ENCODE results near the gene KDM4F.

The KDM4F gene

DNA sequence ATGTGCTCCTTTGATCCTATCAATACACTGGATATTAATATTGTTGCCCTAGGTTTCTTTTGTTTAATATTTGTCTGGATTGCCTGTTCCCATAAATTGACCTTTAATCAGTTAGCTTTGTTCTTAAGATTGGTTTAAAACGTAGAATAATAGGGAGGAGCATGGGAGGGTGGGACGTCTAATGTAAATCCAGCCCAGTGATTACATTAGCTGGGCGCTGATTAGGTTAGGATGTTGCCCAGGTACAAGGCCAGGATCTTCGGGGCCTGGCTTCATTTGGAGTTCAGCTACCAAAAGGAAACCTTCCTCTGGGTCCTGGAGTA, 17.5 kb downstream of the KDM4F start, which contains the start of gene SRSF8:
SRSF8 (plus strand) TSS at position 204 of the 323 bp plus-strand sequence. CDS start 308 bp downstream, outside the sequence.
- DNase-seq: no peak

DNA sequence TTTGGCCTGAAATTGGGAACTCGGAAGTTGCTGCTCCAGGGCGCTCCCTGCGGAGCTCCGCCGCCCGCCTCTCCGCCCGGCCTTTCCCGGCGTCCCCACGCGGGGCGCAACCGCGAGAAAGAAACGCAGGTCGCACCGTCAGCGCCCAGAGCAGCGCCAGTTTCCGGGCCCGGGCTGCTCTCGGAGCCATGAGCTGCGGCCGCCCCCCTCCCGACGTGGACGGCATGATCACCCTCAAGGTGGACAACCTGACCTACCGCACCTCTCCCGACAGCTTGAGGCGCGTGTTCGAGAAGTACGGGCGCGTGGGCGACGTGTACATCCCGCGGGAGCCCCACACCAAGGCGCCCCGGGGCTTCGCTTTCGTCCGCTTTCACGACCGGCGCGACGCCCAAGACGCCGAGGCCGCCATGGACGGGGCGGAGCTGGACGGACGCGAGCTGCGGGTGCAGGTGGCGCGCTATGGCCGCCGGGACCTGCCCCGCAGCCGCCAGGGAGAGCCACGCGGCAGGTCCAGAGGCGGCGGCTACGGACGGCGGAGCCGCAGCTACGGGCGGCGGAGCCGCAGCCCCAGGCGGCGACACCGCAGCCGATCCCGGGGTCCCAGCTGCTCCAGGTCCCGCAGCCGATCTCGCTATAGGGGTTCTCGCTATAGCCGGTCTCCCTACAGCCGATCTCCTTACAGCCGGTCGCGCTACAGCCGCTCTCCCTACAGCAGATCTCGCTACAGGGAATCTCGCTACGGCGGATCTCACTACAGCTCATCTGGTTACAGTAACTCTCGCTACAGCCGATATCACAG, 18.0 kb downstream of the KDM4F start:
- DNase-seq: no peak

DNA sequence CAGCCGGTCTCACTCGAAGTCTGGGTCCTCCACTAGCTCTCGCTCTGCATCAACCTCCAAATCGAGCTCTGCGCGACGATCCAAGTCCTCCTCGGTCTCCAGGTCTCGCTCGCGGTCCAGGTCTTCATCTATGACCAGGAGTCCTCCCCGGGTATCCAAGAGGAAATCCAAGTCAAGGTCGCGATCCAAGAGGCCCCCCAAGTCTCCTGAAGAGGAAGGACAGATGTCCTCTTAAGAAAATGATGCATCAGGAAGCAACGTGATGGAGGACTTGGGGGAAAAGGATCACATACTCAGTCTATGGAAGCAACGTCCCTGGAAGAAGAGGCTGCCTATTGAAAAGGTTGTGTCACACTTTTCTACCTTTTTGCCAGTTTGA, 18.6 kb downstream of the KDM4F start:
- DNase-seq: no peak

DNA sequence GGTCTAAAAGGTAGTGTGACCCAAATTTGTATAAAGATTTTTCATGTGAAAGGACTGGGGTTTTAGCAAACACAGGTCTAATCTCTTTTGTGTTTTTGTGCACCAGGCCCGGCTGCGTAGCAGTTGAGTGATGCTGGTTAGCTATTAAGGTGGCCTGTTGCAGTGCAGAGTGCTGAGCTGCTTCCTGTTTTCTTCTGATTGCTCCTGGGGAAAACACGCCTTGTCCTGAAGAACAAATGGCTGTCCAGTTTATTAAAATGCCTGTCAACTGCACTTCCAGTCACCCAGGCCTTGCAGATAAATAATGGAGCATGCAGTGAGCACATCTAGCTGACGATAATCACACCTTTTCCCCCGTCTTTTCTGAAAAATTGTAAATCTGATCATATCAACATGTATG, 19.3 kb downstream of the KDM4F start:
- no peak for DNase-seq

DNA sequence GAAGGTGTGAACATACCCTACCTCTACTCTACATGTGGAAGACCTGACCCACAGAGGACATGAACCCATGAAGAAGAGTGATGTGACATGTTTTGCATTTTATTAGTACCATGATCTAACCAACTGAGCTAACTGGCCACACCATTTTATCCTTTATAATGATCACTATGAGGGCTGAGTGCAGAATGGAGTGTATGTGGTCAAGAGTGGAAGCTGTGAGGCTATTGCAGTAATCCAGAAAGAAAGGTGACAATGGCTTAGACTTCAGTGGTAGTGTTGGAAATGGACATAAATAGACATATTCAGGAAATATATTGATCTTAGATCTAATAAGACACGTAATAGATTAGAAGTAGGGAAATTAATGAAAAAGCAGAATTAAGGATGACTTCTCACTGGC, 21.2 kb downstream of the KDM4F start:
- DNase-seq: no peak

DNA sequence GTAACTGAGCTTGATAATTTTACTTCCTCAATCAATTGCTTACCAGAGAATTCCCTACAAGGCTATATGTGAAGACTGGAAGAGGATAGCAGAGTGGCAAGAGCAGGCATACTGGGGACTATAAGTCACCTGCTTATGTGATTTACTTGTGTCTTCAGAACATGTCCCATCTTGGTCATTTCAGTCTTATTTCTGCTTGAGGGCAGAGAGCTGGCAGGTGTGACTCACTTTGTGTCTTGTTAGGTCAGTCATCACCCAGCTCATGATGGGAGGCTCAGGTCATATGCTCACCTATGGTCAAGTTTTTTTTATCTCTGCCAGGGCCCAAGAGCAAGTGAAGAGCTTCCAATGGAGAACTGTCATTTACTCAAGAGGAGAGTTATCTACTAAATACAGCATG, 23.7 kb downstream of the KDM4F start:
- DNase-seq: no peak

DNA sequence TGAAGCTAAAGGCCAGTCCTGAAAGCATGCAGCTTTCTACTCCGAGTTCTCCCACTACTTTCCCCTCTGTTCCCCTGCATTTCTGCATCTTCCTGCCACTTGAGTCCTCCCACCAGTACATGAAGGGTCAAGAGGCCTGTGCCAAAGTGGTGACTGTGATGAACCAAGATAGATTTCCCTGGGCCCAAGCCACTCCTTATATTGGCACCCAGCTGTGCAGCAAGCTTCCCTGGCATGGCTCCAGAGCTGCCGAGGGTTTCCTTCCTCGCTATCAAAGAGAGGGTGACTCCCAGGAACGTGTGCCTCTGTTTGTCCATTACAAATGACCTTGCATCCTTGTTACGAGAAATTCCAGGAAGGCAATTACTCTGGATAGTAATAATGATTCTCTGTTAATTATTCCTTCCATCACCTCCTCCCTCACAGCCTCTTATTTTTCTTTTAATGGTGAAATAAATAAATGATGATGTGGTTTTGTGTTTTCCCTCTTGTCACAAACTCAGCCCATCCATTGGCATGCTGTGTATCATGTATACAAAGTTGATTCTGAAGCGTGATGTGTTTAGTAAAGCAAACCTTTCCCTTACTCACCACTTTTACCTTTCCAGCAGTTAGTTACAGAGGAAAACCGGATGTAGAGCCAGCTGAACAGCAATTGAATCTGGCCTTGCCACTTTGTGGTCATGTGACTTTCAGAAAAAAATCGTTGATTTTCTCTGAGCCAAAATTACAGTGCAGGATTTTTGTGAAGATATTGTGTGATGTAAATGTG, 25.8 kb downstream of the KDM4F start:
- DNase-seq: no peak

DNA sequence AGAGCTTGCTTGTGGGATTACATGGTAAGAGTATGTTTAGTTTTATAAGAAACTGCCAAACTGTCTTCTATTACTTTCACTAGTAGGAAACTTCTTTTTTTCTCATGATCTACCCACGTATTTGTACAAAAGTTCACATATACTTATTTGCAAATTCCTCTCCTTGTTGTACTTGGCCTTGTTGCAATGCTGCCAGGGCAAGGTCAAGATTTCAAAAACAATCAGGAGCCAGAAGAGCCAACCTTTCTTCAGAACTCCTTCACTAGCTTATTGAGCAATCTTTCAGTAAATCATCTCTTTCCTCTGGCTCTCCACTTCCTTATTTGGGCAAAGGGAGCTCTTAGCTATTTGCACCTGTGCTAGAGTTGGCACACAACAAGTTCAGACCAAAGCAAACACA, 27.2 kb downstream of the KDM4F start:
- no peak for DNase-seq

DNA sequence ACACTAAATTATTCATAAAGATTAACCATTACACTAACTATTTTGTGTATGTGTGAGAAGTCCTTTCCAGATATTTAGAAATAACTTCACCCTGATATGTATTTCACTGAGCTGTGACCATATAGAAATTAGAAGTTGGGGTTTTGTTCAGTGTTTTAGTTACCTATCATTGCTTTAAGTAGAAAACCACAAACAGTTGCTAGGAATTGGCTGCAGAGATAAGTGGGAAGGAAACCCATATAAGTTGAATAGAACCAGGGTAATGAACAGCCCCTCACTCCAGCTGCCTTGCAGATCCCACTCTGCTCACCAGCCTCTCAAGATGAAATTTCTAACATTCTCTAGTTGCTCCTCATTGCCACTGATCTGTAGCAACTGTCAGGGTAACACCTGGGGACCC, 27.8 kb downstream of the KDM4F start:
- DNase-seq: no peak

DNA sequence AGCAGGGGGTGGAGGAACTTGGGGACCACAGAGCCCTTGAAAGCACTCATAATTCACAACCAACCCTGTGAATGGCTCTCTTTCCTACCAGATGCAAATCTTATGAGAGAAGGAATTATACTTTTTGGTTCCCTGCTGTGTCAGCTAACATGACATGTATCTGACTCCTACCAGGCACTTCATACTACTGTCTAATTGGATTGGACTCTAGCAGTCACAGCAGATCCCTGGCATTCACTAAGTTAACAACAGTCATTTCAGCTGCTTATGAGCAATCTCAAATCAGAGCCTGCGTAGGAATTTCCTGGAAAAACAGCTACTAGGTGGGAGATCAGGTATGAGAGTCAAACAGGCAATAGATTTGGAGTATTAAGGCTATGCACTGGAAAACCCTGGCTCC, 29.3 kb downstream of the KDM4F start:
- DNase-seq: no peak

DNA sequence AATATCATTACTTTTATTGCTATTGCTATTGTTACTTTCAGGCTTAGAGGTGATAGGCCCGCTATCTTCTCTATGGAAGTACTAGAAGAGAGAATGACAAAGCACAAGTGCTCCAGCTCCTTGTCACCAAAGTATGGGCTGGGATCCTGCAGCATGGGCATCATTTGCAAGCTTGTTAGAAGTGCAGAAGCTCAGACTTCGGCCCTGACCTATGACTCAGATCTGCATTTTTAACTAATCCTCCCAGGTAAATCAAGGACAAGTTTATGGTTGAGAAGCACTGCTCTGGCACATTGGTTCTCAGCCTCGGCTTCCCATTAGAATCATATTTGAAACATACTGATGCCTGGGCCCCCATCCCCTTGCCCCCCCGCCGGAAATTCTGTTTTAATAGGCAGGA, 31.8 kb downstream of the KDM4F start:
- DNase-seq: no peak

DNA sequence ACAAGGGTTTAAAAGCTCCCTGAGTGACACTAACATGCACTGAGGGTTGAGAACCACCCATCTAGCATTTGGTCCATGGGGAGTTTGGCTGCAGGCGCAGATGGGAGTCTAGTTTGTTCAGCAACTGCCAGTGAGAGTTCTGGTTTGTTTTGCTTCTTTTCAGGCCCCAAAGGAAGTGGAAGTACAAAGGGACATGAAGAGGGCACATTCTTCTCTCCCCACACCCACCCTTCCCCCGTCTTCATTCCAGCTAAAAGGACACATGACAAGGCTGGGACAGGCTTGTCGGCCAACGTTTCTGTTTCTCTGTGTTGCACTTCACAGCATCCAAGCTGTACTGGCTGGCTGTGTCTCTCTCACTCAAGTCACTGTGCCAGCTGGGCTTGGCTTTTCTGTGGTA, 32.2 kb downstream of the KDM4F start:
- no peak for DNase-seq

DNA sequence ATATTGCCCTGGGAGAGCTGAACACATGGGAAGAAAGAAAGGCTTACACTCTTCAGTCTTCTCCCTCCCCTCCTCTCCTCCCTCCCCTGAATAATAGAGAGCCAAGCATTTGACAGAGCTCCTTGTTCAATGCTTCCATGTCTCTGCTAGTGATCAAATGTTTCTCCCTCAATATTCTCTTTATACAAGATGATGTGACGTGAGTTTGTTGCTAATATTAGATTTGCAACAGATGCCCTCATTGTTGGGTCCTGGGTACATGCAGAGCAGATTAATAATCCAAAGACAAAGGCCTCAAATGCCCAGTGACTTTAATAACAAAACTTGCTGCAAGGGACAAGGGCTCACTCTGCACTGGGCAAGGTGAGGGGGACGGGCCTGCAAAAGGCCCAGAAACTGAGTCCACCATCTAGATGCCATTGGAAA, 33.4 kb downstream of the KDM4F start:
- DNase-seq: no peak

DNA sequence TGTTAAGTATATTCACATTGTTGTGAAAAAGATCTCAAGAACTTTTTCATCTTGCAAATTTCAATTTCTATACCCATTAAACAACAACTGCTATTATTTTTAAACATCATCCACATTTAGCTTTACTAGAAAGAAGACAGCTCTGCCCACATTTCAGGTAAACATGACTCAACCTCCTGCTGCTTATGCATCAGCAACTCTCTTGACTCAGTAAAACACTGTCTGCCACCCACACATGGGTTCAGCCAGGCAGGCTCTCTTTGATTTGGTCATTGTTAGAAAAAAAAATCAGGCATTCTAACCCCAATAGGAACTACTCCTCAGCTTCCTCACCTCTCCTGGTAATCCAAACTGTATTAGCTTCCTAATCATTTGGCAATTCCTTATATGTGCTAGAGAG, 35.3 kb downstream of the KDM4F start:
- DNase-seq: no peak

DNA sequence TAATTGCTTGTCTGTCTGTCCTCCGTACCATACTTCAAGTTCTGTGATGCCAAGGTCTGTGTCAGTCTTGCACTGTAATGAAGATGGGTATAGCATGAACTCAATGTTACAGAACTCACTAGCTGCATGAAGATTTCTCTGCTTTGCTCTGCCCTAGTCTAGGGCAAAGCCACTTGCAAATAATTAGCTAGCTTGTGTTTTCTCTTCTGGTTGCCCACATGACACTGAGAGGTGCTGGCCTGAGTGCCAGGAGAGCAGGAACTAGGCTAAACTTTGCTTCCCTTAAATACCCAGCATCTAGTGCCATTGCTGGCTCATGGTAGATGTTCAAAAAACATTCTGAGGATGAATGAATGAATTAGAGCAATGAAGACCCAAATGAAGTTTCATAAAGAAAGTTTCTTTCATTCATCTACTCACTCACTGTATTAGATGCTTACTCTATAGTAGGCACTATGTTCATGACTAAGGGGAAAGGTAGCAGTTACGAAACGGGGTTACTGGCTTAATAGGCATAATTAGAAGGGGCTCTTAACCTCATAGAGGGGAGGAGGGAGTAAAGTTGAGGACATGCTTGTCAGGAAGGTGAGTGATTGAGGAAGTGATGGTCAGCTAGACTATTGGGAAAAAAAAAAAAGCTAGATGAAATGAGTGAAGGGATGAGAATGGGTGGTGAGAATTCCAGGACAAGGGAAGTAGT, 36.0 kb downstream of the KDM4F start:
- DNase-seq: no peak

DNA sequence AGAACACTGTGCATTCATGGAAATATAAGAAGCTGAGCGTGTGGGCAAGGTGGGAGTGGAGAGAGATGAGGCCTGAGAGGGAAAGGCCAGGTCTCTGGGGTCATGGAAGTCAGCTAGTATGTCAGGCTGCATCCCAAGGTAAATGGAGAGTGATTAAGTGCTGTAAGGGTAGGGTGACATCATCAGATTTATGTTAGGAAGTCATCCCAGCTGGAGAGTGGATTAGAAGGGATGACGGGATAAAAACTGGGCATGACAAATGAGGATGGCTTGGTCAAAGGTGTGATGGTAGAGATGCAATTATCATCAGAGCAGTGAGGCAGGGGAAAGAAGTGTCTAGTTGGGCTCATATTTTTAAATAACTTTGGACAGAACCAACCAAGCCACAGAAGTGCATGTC, 36.9 kb downstream of the KDM4F start:
- DNase-seq: no peak

DNA sequence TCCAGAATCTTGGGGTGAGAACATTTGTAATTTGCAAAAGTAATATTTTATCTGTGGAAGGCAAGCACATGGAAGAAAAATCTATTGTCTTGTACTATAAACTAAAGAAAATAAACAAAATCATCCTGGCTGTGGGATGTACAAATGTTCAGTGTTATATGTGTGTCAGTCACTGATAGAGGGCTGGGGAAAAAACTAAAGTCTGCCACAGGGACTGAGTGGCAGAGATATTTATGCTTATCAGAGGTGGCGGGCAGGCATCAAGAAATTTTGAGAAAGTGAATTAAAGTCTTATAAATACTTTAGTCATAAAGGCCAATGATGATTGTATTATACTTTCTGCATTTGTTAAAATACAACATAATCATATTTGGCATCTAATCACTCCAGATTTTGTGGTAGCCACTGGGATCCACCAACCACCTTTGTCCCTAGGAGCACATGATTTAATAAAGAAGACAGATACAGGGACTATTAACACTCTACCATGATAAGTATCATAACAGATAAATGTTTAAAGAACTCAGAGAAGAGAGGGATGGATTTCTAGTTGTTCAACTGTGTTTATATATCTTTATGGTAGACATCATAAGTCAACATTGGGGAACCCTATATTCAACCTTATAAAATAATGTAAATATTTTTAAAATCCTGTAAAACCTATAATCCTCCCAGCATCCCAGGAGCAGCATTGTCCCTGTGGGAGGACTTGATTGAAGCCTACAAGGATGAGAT, 37.8 kb downstream of the KDM4F start:
- no peak for DNase-seq

DNA sequence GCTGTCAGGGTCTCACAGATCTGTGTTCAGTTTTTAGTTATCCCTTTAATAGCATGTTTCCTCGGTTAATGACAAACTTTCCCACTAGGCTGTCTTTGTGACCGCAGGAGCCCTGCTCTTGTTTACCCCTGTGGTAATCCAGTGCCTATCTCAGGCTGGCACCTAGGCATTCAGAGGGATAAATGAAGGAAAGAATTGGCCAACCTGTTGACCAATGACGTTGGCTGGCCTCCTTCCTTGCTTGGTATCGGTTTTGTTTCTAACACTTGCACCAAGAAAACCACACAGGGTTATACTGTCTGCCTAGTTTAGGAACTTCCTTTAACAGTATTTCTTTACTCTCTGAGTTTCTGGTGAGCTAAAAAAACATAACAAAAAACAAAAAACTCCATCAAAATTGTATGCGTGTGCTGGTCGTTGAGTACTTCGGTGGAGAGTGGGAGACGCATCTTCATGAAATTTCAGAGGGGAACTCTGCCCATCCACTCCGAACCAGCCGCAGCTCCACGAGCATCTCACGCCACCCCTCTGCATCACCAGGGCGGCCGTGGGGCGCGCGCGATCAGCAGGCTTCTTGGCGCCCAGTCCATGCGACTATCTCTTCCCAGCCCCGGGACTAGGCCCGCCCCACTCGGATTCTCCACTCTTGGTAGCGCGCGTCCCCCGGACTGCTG, 39.9 kb downstream of the KDM4F start:
- no peak for DNase-seq

DNA sequence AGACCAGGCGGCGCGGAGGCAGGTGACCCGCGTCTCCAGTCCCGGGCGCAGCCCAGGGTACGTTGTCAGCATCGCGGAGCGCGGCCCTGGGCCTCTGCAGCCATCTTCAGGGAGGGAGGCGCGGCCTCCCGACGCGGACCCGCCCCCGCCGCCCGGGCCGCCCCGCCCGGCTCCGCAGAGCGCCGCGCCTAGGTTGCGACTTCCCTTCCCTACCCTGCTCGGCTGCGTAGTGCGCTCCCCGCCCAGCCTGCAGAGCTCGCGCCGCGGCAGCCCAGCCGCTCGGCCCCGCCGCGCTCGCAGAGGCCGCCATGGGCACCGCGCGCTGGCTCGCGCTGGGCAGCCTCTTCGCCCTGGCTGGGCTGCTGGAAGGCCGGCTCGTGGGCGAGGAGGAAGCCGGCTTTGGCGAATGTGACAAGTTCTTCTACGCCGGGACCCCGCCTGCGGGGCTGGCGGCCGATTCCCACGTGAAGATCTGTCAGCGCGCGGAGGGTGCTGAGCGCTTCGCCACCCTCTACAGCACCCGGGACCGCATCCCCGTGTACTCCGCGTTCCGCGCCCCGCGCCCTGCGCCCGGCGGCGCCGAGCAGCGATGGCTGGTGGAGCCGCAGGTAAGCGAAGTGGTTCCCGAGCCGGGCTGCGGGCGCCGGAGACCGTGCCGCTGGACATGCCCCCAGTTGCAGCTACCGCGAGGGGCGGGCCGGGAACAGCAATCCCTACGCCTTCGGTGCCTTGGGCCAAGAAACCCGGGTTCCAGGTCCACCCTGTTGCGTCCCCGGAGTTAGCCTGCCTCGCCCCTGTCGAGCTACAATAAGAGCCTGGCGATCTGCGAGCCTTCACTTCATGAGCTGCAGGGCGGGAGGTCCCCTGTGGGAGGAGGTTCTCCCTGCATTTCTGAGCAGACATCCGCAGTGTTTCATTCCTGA, 40.7 kb downstream of the KDM4F start, which contains the start of gene ENDOD1:
ENDOD1 (plus strand) TSS at position 227 of the 923 bp plus-strand sequence; CDS start at position 309, 82 bp downstream.
- DNase-seq: peak; percentile 87

DNA sequence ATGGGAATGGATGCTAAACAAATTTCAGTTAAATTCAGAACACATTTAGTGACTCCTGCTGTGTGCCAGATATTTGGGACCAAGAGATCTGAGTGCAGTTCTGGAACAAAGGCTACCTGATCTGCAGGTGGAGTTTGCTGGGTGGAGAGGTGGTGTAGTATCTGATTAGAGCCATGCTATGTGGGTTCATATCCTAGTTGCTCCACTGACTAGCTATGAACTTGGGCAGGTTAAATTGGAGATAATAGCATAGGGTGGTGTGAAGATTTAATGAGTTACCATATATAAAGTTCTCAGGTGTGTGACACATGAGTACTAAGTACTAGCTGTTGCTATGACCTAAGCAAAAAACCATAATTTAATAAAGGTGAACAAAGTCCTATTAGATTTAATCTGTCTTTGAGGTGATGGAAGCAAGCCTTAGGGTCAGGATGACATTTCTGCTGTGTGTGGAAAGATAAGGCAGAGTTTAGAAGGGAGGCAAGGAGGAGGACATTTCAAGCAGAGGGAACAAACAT, 42.5 kb downstream of the KDM4F start:
- no peak for DNase-seq

Measured in 8988T (cell line).